Muscle layer of duodenum (tissue), 2 donors: ENCODE data around the gene CLOCK.

Experiments used
- H3K27ac ChIP-seq: one replicate; pipeline ENCODE4 v1.7.0; 2013; ENCODE audit warnings: mild to moderate bottlenecking, low read length
- H3K27me3 ChIP-seq: one replicate; pipeline ENCODE4 v1.7.0; 2013; ENCODE audit warnings: low read depth, mild to moderate bottlenecking, control low read depth, low read length
- H3K36me3 ChIP-seq, 2 donors: one replicate each; pipeline ENCODE4 v1.7.0; 2013; ENCODE audit warnings: low read length in 2 of 2, control low read depth in 1 of 2, mild to moderate bottlenecking in 1 of 2; ENCODE audit not compliant: insufficient read depth in 2 of 2, control insufficient read depth in 1 of 2
- H3K4me1 ChIP-seq, 2 donors: one replicate each; pipeline ENCODE4 v1.7.0; 2013; ENCODE audit warnings: low read length in 2 of 2, mild to moderate bottlenecking in 2 of 2, control low read depth in 1 of 2, moderate library complexity in 1 of 2; ENCODE audit not compliant: insufficient read depth in 2 of 2, control insufficient read depth in 1 of 2
- H3K4me3 ChIP-seq, 2 donors: one replicate each; pipeline ENCODE4 v1.7.0; 2013; ENCODE audit warnings: low read length in 2 of 2, low read depth in 1 of 2, mild to moderate bottlenecking in 1 of 2
- H3K9me3 ChIP-seq, 2 donors: one replicate each; pipeline ENCODE4 v1.7.0; 2013; ENCODE audit warnings: low read length in 2 of 2, control low read depth in 1 of 2, mild to moderate bottlenecking in 1 of 2; ENCODE audit not compliant: control insufficient read depth in 1 of 2
- donor health status: healthy.

The CLOCK gene

DNA sequence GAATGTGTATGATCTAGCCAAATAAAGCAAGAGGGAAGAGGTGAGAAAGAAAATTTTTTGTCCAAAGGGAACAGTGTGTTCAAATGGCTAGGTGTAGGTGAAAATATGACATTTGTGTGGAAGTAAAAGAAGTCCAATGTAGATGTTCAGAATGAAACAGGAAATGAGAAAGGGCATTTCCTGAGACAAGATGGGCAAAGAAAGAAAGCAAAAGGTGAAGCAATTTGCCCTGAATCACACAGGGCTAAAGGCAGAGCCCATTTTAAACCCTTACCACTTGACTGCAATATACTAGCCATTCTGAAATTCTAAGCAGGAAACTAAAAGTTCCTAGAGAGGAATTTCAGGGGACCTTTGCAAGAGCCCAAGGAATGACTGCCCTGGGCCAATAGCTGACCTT lies 36.0 kb downstream of the CLOCK start:
- Histone ChIP-seq H3K4me1 (no peaks in the 10 kb centered on the region), H3K9me3 (no peaks in the 10 kb centered on the region), H3K27me3 (no peaks in the 10 kb centered on the region), H3K36me3 (peaks cover 0 to 4% of the 10 kb centered on the region in 2 donors), H3K27ac (no peak overlapping the region), H3K4me3 (no peak overlapping the region)

GRCh38 chr4:55509266-55509665 lies 37.4 kb downstream of the CLOCK start:
- Histone ChIP-seq H3K9me3 (no peaks in the 10 kb centered on the region), H3K4me3 (no peak overlapping the region), H3K27ac (no peak overlapping the region), H3K4me1 (no peaks in the 10 kb centered on the region), H3K36me3 (peaks cover 0 to 4% of the 10 kb centered on the region in 2 donors), H3K27me3 (no peaks in the 10 kb centered on the region)

- H3K27me3 ChIP-seq = no peaks in the 10 kb centered on the region
- no peak overlapping the region for H3K27ac ChIP-seq
- H3K36me3 ChIP-seq = peaks cover 0 to 4% of the 10 kb centered on the region in 2 donors
- H3K4me3 ChIP-seq = no peak overlapping the region
- no peaks in the 10 kb centered on the region for H3K4me1 ChIP-seq
- no peaks in the 10 kb centered on the region for H3K9me3 ChIP-seq
Measured at GRCh38 chr4:55507612-55508011, 39.1 kb downstream of the CLOCK start.

GRCh38 chr4:55503169-55503568 lies 43.5 kb downstream of the CLOCK start:
- no peaks in the 10 kb centered on the region for H3K9me3 ChIP-seq
- H3K27me3 ChIP-seq = no peaks in the 10 kb centered on the region
- H3K36me3 ChIP-seq = peaks cover 0 to 4% of the 10 kb centered on the region in 2 donors
- no peaks in the 10 kb centered on the region for H3K4me1 ChIP-seq
- no peak overlapping the region for H3K4me3 ChIP-seq
- no peak overlapping the region for H3K27ac ChIP-seq

GRCh38 chr4:55500072-55500471 lies 46.6 kb downstream of the CLOCK start:
- Histone ChIP-seq H3K27me3 (no peaks in the 10 kb centered on the region), H3K27ac (no peak overlapping the region)

DNA sequence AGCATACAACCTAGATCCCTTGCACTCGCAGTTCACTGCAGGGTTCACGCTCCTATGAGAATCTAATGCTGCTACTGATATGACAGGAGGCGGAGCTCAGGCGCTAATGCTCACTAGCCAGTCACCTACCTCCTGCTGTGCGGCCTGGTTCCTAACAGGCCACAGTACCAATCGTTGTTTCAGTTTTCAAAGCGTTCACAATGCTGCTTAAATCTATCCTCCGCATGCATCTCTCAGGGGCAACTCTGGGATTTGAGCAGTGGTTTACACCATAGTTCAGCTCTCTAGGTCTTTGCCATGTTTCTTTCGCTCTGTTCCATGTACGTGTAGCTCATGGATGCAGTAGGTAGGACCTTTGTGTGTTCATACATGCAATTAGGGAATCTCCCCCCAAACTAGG lies 47.2 kb downstream of the CLOCK start:
- Histone ChIP-seq H3K4me3 (no peak overlapping the region), H3K27me3 (no peaks in the 10 kb centered on the region), H3K27ac (no peak overlapping the region), H3K36me3 (peaks cover 0 to 6% of the 10 kb centered on the region in 2 donors), H3K9me3 (no peaks in the 10 kb centered on the region), H3K4me1 (no peaks in the 10 kb centered on the region)

More at GRCh38 chr4:55500072-55500471, 46.6 kb downstream of the CLOCK start:
- Histone ChIP-seq H3K9me3 (no peaks in the 10 kb centered on the region), H3K36me3 (peaks cover 0 to 1% of the 10 kb centered on the region in 2 donors), H3K4me1 (no peaks in the 10 kb centered on the region), H3K4me3 (no peak overlapping the region)

- Histone ChIP-seq H3K27ac (no peak overlapping the region), H3K4me3 (no peak overlapping the region), H3K4me1 (no peaks in the 10 kb centered on the region), H3K27me3 (no peaks in the 10 kb centered on the region), H3K36me3 (peaks cover 0 to 12% of the 10 kb centered on the region in 2 donors), H3K9me3 (no peaks in the 10 kb centered on the region)
Measured at GRCh38 chr4:55498051-55498450, 48.7 kb downstream of the CLOCK start.

- H3K27ac ChIP-seq = no peak overlapping the region
- H3K9me3 ChIP-seq = no peaks in the 10 kb centered on the region
- peaks cover 2 to 12% of the 10 kb centered on the region in 2 donors for H3K36me3 ChIP-seq
- no peak overlapping the region for H3K4me3 ChIP-seq
- no peaks in the 10 kb centered on the region for H3K4me1 ChIP-seq
- H3K27me3 ChIP-seq = no peaks in the 10 kb centered on the region
Measured at GRCh38 chr4:55491486-55491885, 55.2 kb downstream of the CLOCK start.

- peaks cover 0 to 8% of the 10 kb centered on the region in 2 donors for H3K36me3 ChIP-seq
- H3K4me1 ChIP-seq = no peaks in the 10 kb centered on the region
- no peaks in the 10 kb centered on the region for H3K9me3 ChIP-seq
Measured at GRCh38 chr4:55488716-55489115, 58.0 kb downstream of the CLOCK start.

DNA sequence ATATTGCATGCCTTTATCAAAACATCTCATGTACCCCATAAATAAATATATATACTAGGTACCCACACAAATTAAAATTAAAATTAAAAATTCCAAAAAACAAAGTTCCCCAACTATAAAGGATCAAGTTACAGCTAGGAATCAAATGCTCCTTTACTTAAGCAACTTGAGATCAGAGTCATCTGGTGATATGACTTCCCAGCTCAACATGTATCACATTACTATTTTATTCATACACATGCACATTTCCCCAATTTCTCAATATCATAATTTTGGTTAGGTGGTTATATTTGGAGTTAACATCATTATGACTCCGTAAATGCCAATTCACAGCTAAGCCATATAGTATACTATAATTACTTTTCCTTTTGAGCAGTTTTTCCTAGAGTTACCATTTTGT lies 60.9 kb downstream of the CLOCK start:
- Histone ChIP-seq H3K4me3 (no peak overlapping the region), H3K4me1 (no peaks in the 10 kb centered on the region), H3K36me3 (peaks cover 0 to 18% of the 10 kb centered on the region in 2 donors), H3K9me3 (no peaks in the 10 kb centered on the region), H3K27ac (no peak overlapping the region), H3K27me3 (no peaks in the 10 kb centered on the region)

More at GRCh38 chr4:55488716-55489115, 58.0 kb downstream of the CLOCK start:
- Histone ChIP-seq H3K27ac (no peak overlapping the region), H3K27me3 (no peaks in the 10 kb centered on the region), H3K4me3 (no peak overlapping the region)

- Histone ChIP-seq H3K4me3 (no peak overlapping the region), H3K27me3 (no peaks in the 10 kb centered on the region), H3K4me1 (no peaks in the 10 kb centered on the region), H3K36me3 (peaks cover 10 to 18% of the 10 kb centered on the region in 2 donors), H3K9me3 (no peaks in the 10 kb centered on the region), H3K27ac (no peak overlapping the region)
Measured at GRCh38 chr4:55483315-55483714, 63.4 kb downstream of the CLOCK start.
